B cell (primary cell): ENCODE measurements around the gene TTLL11. TPM values are rescaled to one million over a fixed set of nuclear protein-coding genes. Genes with fewer than 3 reads are reported as not detected.

Source experiments
- ATAC-seq: fragments of 200-7000 bp; cut with Tn5 transposase; one replicate; pipeline ENCODE4 v1.10.0; 2021; ENCODE audit warnings: low read depth, mild to moderate bottlenecking, moderate number of reproducible peaks, moderate library complexity
- CTCF ChIA-PET: fragments of 350-600 bp; sonication (Branson Sonifier 250); formaldehyde crosslinking; loops from one replicate; lab custom pipeline; 2021; ENCODE audit warnings: antibody characterized with exemption, inconsistent platforms; lab: Charles Lee
- POLR2A ChIA-PET: fragments of 350-600 bp; sonication (Branson Sonifier 250); formaldehyde crosslinking; loops from one replicate; lab custom pipeline; 2021; ENCODE audit warnings: antibody characterized with exemption; lab: Charles Lee
- DNase-seq: peaks from one replicate; pipeline ENCODE4 v3.0.0; 2013
- H2AFZ ChIP-seq: 2 replicates; pipeline ENCODE4 v1.6.1; 2012; ENCODE audit warnings: mild to moderate bottlenecking, low read depth, low read length; ENCODE audit not compliant: insufficient read depth, poor library complexity, severe bottlenecking
- H3K27ac ChIP-seq, 2 donors: 1 replicate in 1 of 2; 2 replicates in 1 of 2; pipeline ENCODE4 v1.5.1; 2012 to 2013; ENCODE audit warnings: low read length in 2 of 2, mild to moderate bottlenecking in 2 of 2, moderate library complexity in 1 of 2
- H3K27me3 ChIP-seq, 4 experiments: fragments of 200-600 bp in 1 of 4; sonication (generic) in 1 of 4; replicated peaks in 1 of 4; 1 replicate in 2 of 4; 2 replicates in 2 of 4; pipeline versions ENCODE4 v1.6.1 to v1.7.0; 2013 to 2016; ENCODE audit warnings: low read length in 3 of 4, mild to moderate bottlenecking in 2 of 4, mixed read lengths in 1 of 4, moderate library complexity in 1 of 4; ENCODE audit not compliant: insufficient read depth in 4 of 4, control insufficient read depth in 3 of 4; ENCODE audit errors: control extremely low read depth in 1 of 4
- H3K36me3 ChIP-seq, 2 experiments: replicated peaks in 1 of 2; 1 replicate in 1 of 2; 2 replicates in 1 of 2; pipeline versions ENCODE4 v1.6.1 to v1.7.1; 2013; ENCODE audit warnings: low read length in 1 of 2; ENCODE audit not compliant: insufficient read depth in 2 of 2, control insufficient read depth in 1 of 2; ENCODE audit errors: control extremely low read depth in 1 of 2, extremely low read depth in 1 of 2
- H3K4me1 ChIP-seq, 2 donors: fragments of 200-600 bp in 1 of 2; sonication (generic) in 1 of 2; 1 replicate in 1 of 2; 2 replicates in 1 of 2; pipeline versions ENCODE4 v1.5.1 to v1.6.1; 2013 to 2017; ENCODE audit warnings: low read length in 2 of 2; ENCODE audit not compliant: control insufficient read depth in 2 of 2, insufficient read depth in 2 of 2
- H3K4me2 ChIP-seq: replicated peaks from 2 replicates; pipeline ENCODE3; 2012; ENCODE audit warnings: mild to moderate bottlenecking, low read depth, low read length; ENCODE audit not compliant: poor library complexity, severe bottlenecking
- H3K4me3 ChIP-seq, 5 experiments: fragments of 200-600 bp in 1 of 5; sonication (generic) in 1 of 5; 1 replicate in 3 of 5; 2 replicates in 2 of 5; pipeline versions ENCODE4 v1.5.1 to v1.7.0; 2011 to 2016; ENCODE audit warnings: low read length in 4 of 5, mild to moderate bottlenecking in 4 of 5, low read depth in 2 of 5, control low read depth in 1 of 5, moderate library complexity in 1 of 5; ENCODE audit not compliant: insufficient read depth in 1 of 5; ENCODE audit errors: control extremely low read depth in 1 of 5, extremely low read depth in 1 of 5
- H3K79me2 ChIP-seq: fragments of 200-600 bp; sonication (generic); one replicate; pipeline ENCODE4 v1.6.0; 2016; ENCODE audit warnings: low read length; ENCODE audit not compliant: control insufficient read depth, insufficient read depth
- H3K9ac ChIP-seq: fragments of 200-600 bp; sonication (generic); 2 replicates; pipeline ENCODE4 v1.6.1; 2017; ENCODE audit warnings: mild to moderate bottlenecking, low read length, moderate library complexity
- H3K9me3 ChIP-seq, 3 donors: one replicate each; pipeline versions ENCODE4 v1.6.1 to v1.7.1; 2013; ENCODE audit warnings: low read length in 2 of 3; ENCODE audit not compliant: control insufficient read depth in 2 of 3, insufficient read depth in 1 of 3; ENCODE audit errors: control extremely low read depth in 1 of 3
- H4K20me1 ChIP-seq: 2 replicates; pipeline ENCODE4 v1.6.0; 2012; ENCODE audit warnings: mild to moderate bottlenecking, low read length; ENCODE audit not compliant: insufficient read depth, control insufficient read depth, poor library complexity, severe bottlenecking
- H3K27ac Mint-ChIP-seq: one replicate; pipeline ENCODE4 v1.8.0; 2021; ENCODE audit warnings: mixed read lengths
- H3K27me3 Mint-ChIP-seq: one replicate; pipeline ENCODE4 v1.8.0; 2021; ENCODE audit warnings: mixed read lengths
- H3K4me1 Mint-ChIP-seq: one replicate; pipeline ENCODE4 v1.8.0; 2021; ENCODE audit warnings: mixed read lengths
- H3K4me3 Mint-ChIP-seq: one replicate; pipeline ENCODE4 v1.8.0; 2021; ENCODE audit warnings: mixed read lengths
- H3K9me3 Mint-ChIP-seq: one replicate; pipeline ENCODE4 v1.8.0; 2022; ENCODE audit warnings: mixed read lengths; ENCODE audit not compliant: insufficient read depth
- EZH2 ChIP-seq: IDR thresholded peaks from 2 replicates; pipeline ENCODE4 v1.6.1; 2012; ENCODE audit warnings: borderline replicate concordance, low read depth, mild to moderate bottlenecking, moderate library complexity, low read length; ENCODE audit not compliant: insufficient read depth, poor library complexity, severe bottlenecking
- WGBS: methylation state at CpG from one replicate; pipeline ENCODE4 v1.1.5; 2013; ENCODE audit warnings: missing lambda C conversion rate; ENCODE audit not compliant: insufficient coverage; 5-methylcytosine and 5-hydroxymethylcytosine counted together
- intact Hi-C: fragments of 100-400 bp; cut with micrococcal nuclease; formaldehyde crosslinking; loops from one replicate; pipeline ENCODE4 v1.10.0; 2022
- polyA plus RNA-seq: library from polyadenylated mRNA; depleted of rRNA; stranded (reverse); fragments of >200 nt; gene quantifications from 2 replicates; pipeline ENCODE4 v1.2.3, GENCODE V29; 2012
- total RNA-seq, 2 donors: library from RNA; stranded (reverse); fragments of 120-200 nt in 1 of 2; gene quantifications; 1 replicate in 1 of 2; 2 replicates in 1 of 2; pipeline versions ENCODE4 v1.2.3 to v1.2.4, GENCODE V29; 2013 to 2022
- TF ChIP-seq, protein P1 (sequence below): fragments of 200-600 bp; IDR thresholded peaks from one replicate; pipeline ENCODE4 v1.8.0; 2022; ENCODE audit warnings: antibody characterized with exemption, mild to moderate bottlenecking

Gene TTLL11
- total and polyA plus RNA-seq, 2 donors (not counting 1 experiment from before 2014, with no cell fraction given): 3.6 to 3.8 TPM

DNA sequence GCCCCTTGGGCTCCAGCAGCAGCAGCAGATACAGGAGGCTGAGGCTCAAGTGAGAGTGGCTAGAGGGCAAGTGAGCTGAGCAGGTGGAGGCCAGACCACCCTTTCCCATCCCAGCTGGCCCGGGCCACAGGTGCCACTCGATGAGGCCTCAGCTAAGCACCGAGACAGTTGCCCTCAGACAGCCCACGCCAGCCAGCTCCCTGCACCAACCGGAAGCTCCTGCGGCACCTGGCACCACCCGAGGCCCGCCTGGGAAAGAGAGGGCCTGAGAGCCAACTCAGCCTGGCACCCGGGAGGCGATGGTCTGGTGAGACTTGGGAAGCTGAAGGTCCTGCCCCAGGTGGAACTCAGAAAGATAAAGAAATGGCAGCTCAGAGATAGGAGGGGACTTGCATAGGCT lies 28.3 kb upstream of the TTLL11 start:
- TF ChIP-seq, protein P1, sequence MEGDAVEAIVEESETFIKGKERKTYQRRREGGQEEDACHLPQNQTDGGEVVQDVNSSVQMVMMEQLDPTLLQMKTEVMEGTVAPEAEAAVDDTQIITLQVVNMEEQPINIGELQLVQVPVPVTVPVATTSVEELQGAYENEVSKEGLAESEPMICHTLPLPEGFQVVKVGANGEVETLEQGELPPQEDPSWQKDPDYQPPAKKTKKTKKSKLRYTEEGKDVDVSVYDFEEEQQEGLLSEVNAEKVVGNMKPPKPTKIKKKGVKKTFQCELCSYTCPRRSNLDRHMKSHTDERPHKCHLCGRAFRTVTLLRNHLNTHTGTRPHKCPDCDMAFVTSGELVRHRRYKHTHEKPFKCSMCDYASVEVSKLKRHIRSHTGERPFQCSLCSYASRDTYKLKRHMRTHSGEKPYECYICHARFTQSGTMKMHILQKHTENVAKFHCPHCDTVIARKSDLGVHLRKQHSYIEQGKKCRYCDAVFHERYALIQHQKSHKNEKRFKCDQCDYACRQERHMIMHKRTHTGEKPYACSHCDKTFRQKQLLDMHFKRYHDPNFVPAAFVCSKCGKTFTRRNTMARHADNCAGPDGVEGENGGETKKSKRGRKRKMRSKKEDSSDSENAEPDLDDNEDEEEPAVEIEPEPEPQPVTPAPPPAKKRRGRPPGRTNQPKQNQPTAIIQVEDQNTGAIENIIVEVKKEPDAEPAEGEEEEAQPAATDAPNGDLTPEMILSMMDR: no peak
- TF ChIP-seq EZH2: no peak
- H3K4me2 ChIP-seq: no peak overlapping the region
- H3K27me3 ChIP-seq: peaks cover 0 to 26% (median 14%) of the 10 kb centered on the region in 4 experiments
- no peak overlapping the region for H3K4me3 ChIP-seq
- H3K9me3 Mint-ChIP-seq: no peaks in the 10 kb centered on the region
- ChIA-PET POLR2A (no interaction called here), CTCF (interaction anchor here (0.9 to 15.1 kb wide), 8 partner anchors 8 to 689 kb away, joined by 3 to 323 read pairs (median 4); no protein-coding TSS in a partner anchor)
- peaks cover 11 to 18% of the 10 kb centered on the region in 2 donors for H3K4me1 ChIP-seq
- H3K9me3 ChIP-seq: peaks cover 0 to 20% (median 0%) of the 10 kb centered on the region in 3 donors
- no peak overlapping the region for H3K27ac Mint-ChIP-seq
- H4K20me1 ChIP-seq: no peaks in the 10 kb centered on the region
- peaks cover 29% of the 10 kb centered on the region for H3K27me3 Mint-ChIP-seq
- H2AFZ ChIP-seq: no peak overlapping the region
- no peaks in the 10 kb centered on the region for H3K36me3 ChIP-seq
- no peak overlapping the region for H3K9ac ChIP-seq
- intact Hi-C loops: loop anchor here (10.0 kb wide), 1 partner anchor 1263 kb away; no protein-coding TSS in a partner anchor
- DNase-seq (no peak), ATAC-seq (no peak)
- H3K27ac ChIP-seq: no peak overlapping the region
- H3K4me3 Mint-ChIP-seq: no peak overlapping the region
- H3K79me2 ChIP-seq: no peaks in the 10 kb centered on the region
- H3K4me1 Mint-ChIP-seq: peaks cover 10% of the 10 kb centered on the region
- WGBS: 97% methylated on average over 10 of the region's 10 CpGs

DNA sequence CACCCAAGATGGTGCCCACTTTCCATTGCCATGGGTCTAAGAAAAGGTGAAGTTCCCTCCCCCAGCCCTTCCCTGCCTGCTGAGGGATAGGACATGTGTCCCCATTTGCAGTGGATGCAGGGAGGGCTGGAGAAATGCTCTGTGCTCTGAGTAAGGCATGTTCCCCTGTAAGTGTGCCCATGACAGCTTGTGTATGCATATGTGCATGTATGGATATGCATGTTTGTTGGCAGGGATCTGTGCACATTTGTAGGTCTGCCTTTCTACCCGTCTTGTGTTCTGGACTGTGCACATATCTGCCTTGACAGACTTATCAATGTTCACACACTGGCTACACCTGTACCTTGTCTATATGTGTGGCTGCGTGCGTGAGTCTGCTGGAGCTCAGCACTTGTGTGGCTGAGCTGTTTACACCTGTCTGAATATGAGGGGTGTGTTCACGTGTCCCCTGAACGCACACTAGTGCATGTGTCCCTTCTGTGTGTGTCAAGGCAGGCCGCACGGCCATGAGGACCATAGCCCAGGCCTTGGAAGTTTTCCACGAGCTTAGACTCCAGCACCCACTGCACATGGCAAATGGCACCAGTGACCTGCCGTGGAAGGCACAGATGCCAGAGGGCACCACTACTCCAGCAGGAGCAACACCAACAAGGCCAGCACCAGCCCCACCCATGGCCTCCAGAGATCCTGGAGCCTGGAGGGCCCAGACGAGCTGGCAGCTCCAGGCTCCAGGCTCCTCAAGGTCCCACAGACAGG lies 27.4 kb upstream of the TTLL11 start:
- Mint-ChIP-seq H3K4me1 (peaks cover 5% of the 10 kb centered on the region), H3K27me3 (peaks cover 21% of the 10 kb centered on the region), H3K9me3 (no peaks in the 10 kb centered on the region), H3K4me3 (no peak overlapping the region), H3K27ac (no peak overlapping the region)
- Histone ChIP-seq H3K36me3 (no peaks in the 10 kb centered on the region), H3K4me1 (peaks cover 7 to 9% of the 10 kb centered on the region in 2 donors), H3K9me3 (peaks cover 0 to 20% (median 0%) of the 10 kb centered on the region in 3 donors), H2AFZ (no peak overlapping the region), H3K27me3 (peaks cover 0 to 17% (median 6%) of the 10 kb centered on the region in 4 experiments), H3K79me2 (no peaks in the 10 kb centered on the region), H3K9ac (no peak overlapping the region), H3K27ac (no peak overlapping the region), H3K4me2 (no peak overlapping the region), H4K20me1 (no peaks in the 10 kb centered on the region), H3K4me3 (no peak overlapping the region)
- DNase-seq: no peak
- 84% methylated on average over 9 of the region's 10 CpGs for WGBS
- intact Hi-C loops: loop anchor here (10.0 kb wide), 1 partner anchor 1264 kb away; no protein-coding TSS in a partner anchor
- POLR2A ChIA-PET: no interaction called here
- ATAC-seq: no peak
- CTCF ChIA-PET: interaction anchor here (1.4 to 15.1 kb wide), 4 partner anchors 23 to 690 kb away, joined by 3 to 323 read pairs (median 60); no protein-coding TSS in a partner anchor
- TF ChIP-seq EZH2: no peak
- TF ChIP-seq, protein P1: no peak
